GM12878 (cell line): ENCODE results near the gene NCR3LG1.

ENCODE experiments used
- FOXM1 ChIP-seq: IDR thresholded peaks from 2 replicates; pipeline ENCODE4 v1.6.1; 2012; ENCODE audit warnings: low read depth, mild to moderate bottlenecking, inconsistent platforms, low read length, moderate library complexity
- TCF12 ChIP-seq: IDR thresholded peaks from 2 replicates; pipeline ENCODE4 v1.6.1; 2011; ENCODE audit warnings: low read depth, mild to moderate bottlenecking, low read length
- ZBTB33 ChIP-seq: fragments of 450-650 bp; IDR thresholded peaks from 2 replicates; pipeline ENCODE4 v1.6.1; 2017; ENCODE audit warnings: mild to moderate bottlenecking

- TF ChIP-seq FOXM1: no peak
- TF ChIP-seq TCF12: no peak
- no peak for TF ChIP-seq ZBTB33
Observed at GRCh38 chr11:17371614-17372013, 20.0 kb downstream of the NCR3LG1 start.
